AG09309 (cell line): Measurements from ENCODE around the gene PTPRH.
"Not testable (repeated sequence)": the region's sequence is repeated elsewhere in the genome, so short reads cannot be mapped to it uniquely, and the experiment has no call there.

Experiments used
- DNase-seq: peaks from one replicate; pipeline ENCODE4 v3.0.0-alpha.2; 2010; ENCODE audit warnings: low read depth
- H3K4me3 ChIP-seq: 2 replicates; pipeline ENCODE4 v1.5.1; 2011; ENCODE audit warnings: mild to moderate bottlenecking, low read depth, low read length, moderate library complexity; ENCODE audit not compliant: control insufficient read depth
- TF ChIP-seq, protein P1 (sequence below): IDR thresholded peaks from 2 replicates; pipeline ENCODE4 v1.5.1; 2011; ENCODE audit warnings: mild to moderate bottlenecking, low read depth, low read length, inconsistent platforms; ENCODE audit not compliant: insufficient read depth, control insufficient read depth; ENCODE audit errors: missing control alignments

Gene PTPRH

DNA sequence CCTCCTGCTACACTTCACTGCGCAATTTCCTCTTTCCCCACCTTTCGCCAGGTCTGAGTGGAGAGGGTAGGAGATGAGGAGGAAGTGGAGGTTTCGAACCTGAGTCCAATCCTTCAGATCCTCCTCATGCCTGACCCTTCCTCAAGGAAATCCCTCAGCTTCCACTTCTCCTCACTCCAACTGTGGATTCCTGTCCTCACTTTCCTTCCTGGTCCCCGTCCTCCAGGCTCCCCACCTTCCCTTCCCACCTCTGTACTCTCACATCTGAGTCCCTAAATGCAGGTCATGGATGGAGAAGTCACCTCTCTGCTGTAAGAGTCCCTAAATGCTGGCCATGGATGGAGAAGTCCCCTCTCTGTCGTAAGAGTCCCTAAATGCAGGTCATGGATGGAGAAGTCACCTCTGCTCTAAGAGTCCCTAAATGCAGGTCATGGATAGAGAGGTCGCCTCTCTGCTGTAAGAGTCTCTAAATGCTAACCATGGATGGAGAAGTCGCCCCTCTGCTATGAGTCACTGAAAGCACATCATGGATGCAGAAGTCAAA lies 16.2 kb upstream of the PTPRH start:
- no peak overlapping the region for H3K4me3 ChIP-seq
- no peak for DNase-seq
- TF ChIP-seq, protein P1, sequence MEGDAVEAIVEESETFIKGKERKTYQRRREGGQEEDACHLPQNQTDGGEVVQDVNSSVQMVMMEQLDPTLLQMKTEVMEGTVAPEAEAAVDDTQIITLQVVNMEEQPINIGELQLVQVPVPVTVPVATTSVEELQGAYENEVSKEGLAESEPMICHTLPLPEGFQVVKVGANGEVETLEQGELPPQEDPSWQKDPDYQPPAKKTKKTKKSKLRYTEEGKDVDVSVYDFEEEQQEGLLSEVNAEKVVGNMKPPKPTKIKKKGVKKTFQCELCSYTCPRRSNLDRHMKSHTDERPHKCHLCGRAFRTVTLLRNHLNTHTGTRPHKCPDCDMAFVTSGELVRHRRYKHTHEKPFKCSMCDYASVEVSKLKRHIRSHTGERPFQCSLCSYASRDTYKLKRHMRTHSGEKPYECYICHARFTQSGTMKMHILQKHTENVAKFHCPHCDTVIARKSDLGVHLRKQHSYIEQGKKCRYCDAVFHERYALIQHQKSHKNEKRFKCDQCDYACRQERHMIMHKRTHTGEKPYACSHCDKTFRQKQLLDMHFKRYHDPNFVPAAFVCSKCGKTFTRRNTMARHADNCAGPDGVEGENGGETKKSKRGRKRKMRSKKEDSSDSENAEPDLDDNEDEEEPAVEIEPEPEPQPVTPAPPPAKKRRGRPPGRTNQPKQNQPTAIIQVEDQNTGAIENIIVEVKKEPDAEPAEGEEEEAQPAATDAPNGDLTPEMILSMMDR, result no peak

- not testable (repeated sequence) for DNase-seq, H3K4me3 ChIP-seq
Measured at GRCh38 chr19:55224679-55225414, 15.5 kb upstream of the PTPRH start.

DNA sequence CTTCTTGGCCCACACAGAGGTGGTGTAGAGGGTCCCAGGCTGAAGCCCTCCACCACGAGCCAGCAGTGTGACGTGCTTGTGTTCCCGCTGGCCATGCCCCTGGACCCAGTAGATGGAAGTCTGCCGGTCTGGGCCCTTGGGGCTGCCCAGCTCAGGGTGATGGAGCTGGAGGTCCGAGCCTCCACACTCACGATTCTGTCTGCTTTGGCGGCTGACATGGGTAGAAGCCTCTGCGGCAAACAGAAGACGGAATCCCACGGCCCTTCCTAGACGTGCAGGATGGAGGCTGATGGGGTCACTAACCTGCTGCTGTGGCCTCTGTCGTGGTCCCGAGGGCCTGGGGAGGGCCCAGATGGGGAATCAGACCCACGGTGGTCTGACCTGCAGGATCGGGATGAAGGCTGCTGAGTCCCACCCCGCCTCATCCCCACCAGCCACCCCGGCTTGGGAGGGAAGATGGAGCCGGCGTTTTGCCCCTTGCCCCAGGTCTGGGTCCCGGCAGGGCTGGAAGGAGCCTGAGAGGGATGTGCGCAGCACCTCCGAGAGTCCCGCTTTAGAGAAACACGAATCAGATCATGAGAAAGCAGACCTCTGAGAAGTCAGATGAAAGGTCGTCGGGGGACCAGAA lies 14.9 kb upstream of the PTPRH start:
- no peak overlapping the region for H3K4me3 ChIP-seq
- TF ChIP-seq, protein P1, result no peak
- DNase-seq, result no peak

DNA sequence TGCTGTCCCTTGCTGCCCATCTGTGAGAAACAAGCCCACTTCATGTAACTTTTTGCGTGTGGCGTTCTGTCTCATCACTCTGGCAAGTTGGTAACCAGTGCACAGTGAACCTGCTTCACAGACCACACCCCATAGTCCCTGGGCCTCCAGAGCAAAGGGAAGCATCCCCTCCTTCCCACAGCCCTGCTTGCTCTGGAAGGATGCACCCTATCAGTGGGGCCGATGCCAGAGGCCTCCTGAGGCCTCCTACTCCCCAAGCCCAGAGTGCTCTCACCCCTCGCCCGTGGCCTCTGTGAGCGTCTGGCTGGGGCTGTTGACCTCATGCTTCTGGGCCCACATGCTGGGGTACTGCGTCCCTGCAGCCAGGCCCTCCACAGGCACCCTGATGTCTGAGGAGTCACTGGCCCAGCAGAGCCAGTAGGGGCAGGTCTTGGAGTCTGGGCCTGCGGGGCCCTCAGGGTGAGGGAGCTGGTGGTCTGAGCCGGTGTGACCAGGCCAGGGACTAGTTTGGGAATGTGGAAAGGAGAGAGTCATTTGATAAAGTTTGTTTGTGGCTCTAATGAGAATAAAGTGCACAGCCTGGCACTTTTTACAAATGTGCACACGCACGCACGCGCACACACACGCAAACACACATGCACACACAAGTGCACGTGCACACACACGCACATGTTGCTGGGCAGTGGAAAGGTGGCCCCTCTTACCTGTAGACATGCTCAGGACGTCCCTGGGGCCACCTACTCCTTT lies 14.2 kb upstream of the PTPRH start:
- no peak for DNase-seq
- TF ChIP-seq, protein P1, result no peak
- no peak overlapping the region for H3K4me3 ChIP-seq

DNA sequence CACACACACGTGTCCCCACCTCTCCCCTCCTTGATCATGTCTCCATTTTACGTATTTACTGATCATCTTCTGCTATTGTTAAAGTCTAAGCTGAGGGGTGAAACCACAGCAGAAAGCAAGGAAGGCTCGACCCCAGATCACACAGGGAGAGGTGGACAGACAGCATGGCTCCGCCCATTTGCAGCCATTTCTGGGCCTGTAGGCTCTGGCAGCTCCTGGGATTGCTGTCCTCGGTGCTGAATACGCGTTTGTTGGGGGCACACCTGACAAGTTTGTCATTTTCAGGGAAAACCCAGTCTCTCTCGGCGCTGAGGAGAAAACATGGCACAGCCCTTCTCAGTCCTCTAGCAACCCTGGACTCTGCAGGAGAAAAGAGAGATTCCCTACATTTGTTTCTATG lies 11.2 kb upstream of the PTPRH start:
- no peak overlapping the region for H3K4me3 ChIP-seq
- DNase-seq, result no peak
- TF ChIP-seq, protein P1, result no peak

DNA sequence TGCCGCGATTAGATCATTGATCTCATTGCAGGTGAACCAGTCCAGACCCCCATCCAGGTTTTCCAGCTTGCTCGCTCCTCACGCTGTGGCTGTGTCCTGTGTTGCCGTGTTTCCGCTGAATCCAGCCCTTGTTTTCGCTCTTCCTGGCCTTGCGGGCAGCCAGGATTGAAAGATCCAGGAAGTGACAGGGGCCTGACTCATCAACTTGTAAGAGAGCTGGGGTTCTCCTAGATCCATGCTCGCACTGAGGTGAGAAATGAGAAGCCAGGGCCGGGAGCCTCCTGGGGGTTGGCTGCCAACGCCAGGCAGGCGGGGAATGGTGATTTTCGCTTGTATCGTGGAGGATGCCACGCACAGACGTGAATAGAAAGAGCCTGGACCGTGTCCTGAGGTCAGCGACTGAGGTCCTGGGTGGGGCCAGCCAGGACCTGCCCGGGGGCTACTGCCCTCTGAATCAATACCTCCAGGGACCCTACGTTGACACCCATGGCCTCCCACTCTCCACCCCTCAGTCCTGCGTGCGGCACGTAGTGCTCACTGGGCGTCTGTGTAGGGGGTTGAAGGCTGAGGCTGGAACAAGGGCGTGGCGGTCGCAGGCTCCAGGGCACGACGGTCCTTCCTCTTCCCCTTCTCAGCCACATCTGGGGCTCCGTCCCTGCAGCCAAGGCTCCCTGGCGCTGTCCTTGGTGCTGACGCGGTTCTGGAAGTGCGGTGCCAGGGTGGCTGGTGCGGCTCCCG lies 7.3 kb upstream of the PTPRH start:
- TF ChIP-seq, protein P1, result peak; percentile 9
- peak overlapping the region; percentile 30 for H3K4me3 ChIP-seq
- DNase-seq, result peak; percentile 96

- H3K4me3 ChIP-seq, result no peak overlapping the region
- TF ChIP-seq, protein P1, result no peak
- DNase-seq, result no peak
Measured at GRCh38 chr19:55213547-55213946, 4.2 kb upstream of the PTPRH start.
